Activated T-helper 1 cell treated with Interleukin-2 at 50 U/mL for 16 hours (primary cell): ENCODE data around the gene SLC26A6.
A peak's percentile ranks its signal among the peaks of the same experiment; 100 is the strongest.

Experiments
- DNase-seq: peaks from one replicate; pipeline ENCODE4 v3.0.0-alpha.2; 2020; ENCODE audit warnings: low read depth

SLC26A6 gene, protein sequence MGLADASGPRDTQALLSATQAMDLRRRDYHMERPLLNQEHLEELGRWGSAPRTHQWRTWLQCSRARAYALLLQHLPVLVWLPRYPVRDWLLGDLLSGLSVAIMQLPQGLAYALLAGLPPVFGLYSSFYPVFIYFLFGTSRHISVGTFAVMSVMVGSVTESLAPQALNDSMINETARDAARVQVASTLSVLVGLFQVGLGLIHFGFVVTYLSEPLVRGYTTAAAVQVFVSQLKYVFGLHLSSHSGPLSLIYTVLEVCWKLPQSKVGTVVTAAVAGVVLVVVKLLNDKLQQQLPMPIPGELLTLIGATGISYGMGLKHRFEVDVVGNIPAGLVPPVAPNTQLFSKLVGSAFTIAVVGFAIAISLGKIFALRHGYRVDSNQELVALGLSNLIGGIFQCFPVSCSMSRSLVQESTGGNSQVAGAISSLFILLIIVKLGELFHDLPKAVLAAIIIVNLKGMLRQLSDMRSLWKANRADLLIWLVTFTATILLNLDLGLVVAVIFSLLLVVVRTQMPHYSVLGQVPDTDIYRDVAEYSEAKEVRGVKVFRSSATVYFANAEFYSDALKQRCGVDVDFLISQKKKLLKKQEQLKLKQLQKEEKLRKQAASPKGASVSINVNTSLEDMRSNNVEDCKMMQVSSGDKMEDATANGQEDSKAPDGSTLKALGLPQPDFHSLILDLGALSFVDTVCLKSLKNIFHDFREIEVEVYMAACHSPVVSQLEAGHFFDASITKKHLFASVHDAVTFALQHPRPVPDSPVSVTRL

DNA sequence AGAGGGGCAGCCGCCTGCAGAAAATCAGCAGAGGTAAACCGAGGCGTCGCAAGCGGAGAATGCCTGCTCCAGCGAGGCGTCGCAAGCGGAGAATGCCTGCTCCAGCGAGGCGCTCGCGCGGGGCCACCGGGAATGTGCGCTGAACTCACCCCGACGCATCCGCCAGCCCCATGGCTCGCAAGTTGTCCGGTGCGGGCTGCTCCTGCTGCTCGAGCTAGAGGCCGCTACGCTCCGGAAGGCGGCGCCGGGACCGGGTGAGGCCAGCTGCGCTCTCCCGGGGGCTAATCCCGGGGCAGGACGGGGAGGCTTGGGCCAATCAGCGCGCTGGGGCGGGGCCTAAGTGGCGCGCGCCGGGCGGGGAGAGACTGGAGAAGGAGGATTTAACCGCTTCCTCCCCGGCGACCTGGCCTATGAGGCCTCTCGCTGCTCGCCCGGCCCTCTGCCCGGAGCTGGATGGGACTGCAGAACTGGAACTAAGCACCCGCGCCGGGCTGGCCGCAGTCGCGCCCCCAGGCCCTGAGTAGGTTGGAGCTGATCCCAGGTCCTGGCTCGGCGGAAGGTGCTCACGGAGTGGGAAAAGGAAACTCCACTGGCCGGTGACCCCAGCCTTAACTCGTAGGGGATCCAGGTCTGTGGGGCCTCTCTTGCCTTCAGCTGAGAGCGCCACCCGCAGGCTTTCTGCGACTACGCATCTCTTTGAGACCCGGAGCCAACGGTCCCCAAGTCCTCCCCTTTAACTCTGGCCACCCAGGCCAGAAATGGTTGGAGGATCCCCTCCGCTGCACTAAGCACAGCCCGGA, at the start of gene SLC26A6:
SLC26A6 (minus strand) TSS at position 240 of the 800 bp plus-strand sequence; CDS start at position 172, 68 bp downstream.
- DNase-seq: peak; percentile 90

DNA sequence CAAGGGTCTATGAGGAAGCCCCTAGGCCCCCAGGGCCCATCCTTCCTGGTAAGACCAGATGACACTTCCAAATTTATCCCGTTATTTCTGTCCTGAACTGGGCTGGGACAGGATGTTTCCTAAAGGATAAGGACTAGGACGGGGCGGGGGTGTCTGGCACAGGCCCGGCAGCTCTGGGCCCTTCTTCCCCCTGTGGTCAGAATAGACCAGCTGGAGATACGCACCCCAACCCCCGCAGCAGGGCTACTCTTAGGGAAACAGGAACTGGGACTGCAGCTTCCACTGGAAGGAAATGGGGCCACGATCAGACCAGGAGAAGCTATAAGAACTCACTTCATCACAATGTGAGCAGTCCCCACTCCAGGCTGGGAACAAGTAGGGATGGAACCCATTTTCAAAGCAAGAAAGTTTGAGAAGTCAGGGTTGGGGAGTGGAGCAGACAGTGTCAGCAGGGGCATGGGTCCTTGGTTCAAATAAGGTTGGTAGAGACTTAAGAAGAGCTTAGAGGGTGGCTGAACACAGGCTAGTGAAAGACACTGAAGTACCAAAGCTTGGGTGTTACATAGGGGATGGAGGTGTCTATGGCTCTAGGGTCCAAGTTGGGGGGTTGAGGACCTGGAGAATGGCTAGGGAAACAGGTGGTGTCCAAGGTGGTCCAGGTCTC, 49.4 kb upstream of the SLC26A6 start:
- DNase-seq: no peak

DNA sequence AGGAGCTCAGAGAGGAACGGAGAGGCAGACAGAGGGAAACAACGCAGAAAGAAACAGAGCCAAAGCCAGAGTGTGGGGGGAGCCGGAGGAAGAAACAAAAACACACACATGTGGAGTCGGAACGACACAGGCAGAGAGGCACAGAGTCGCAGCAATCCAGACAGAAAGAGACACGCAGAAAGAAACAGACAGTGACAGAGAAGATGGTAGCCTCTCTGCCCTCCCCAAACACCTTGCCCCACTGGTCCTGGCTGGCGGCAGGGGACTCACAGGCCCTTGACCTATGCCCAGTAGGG, 48.7 kb upstream of the SLC26A6 start:
- no peak for DNase-seq

DNA sequence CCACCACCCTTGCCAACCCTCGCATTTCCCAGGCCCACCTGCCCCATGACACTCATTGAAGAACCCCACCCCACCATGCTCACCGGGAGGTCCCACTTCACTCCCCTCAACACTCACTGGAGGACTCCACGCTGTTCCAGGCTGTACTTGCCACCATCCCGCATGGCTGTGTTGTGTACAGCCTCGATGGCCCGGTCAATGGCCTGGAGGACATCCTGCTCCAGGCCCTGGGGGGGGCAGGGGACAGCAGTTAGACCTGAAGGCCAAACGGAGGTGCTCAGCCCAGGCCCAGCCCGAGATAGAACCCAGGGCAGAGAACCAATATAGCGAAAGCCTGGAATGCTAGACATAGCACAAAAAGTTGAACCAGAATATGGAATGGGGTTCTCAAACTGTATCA, 47.5 kb upstream of the SLC26A6 start:
- no peak for DNase-seq

DNA sequence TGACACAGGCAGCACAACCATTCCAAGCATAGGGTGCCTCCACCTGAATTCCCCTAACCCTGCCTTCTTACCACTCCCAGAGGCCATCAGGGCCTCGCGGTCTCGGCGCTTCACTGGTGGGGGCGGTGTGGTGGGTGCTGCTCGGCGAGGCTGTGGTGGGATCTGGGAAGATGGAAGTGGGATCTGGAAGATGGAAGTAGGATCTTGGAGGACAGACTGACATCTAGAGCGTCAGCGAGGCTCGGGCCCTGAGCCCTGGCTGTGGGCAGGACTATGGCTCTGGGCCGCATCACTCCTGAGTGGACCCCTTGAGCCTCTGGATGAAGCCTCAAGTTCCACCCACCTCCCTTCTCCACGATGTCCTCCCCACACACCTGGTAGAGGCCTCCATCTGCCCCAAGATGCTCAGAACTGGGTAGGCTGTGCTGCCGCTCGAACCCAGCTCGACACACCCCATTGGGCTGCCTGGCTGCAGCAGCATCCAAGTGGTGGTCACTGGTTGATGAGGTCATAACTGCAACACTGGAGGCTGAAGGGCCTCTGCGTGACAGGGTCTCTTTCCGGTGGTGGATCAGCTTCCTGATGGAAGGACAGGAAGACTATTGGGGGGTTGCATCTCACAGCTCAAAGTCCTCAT, 46.8 kb upstream of the SLC26A6 start:
- DNase-seq: no peak

DNA sequence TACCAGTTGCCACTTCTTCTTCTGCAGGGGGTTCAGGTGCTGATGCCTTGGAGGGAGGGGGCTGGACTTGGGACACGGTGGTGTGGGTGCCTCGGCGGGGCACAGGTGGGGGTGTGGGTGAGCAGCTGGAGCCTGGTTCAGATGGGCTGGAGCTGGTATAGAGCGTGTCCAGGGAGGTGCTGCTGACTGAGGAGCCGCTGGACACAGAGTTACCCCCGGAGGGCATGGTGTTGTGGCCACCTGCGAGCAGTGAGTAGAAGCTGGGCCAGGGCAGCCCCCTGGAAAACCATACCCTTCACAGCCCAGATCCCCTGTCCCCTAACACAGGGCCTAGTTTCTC, 46.2 kb upstream of the SLC26A6 start:
- no peak for DNase-seq

DNA sequence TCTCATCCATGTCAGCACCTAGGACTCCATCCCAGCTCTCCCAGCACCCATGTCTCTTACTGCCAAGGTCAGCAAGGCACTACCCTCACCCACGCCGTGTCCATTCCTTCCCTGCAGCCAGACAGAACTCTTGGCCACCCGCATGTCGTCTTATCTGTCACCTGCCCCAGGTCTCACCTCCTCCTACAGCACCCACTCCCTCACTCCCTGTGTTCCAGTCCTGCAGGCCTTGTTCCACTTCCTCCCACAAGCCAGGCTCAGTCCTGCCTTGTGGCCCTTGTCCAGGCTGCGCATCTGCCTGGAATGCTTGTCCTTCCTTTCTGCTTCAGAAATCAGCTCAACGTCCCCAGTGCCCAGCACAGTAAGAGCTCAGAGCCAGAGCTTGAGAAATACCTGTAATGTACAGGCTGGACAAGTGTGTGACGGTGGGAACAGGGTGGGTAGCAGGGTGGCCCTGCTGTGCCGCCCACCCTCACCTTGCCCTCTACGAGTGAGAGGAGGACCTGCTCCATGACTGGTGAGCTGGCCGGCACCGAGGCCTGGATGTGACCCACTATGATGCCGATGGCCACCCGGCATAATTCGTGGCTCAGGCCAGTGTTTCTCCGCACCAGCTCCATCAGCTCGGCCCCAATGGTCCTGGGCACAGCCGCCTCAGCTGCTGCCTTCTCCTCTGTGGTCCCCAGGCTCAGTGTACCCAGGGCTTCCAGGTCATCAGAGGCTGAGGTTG, 45.7 kb upstream of the SLC26A6 start:
- DNase-seq: no peak

DNA sequence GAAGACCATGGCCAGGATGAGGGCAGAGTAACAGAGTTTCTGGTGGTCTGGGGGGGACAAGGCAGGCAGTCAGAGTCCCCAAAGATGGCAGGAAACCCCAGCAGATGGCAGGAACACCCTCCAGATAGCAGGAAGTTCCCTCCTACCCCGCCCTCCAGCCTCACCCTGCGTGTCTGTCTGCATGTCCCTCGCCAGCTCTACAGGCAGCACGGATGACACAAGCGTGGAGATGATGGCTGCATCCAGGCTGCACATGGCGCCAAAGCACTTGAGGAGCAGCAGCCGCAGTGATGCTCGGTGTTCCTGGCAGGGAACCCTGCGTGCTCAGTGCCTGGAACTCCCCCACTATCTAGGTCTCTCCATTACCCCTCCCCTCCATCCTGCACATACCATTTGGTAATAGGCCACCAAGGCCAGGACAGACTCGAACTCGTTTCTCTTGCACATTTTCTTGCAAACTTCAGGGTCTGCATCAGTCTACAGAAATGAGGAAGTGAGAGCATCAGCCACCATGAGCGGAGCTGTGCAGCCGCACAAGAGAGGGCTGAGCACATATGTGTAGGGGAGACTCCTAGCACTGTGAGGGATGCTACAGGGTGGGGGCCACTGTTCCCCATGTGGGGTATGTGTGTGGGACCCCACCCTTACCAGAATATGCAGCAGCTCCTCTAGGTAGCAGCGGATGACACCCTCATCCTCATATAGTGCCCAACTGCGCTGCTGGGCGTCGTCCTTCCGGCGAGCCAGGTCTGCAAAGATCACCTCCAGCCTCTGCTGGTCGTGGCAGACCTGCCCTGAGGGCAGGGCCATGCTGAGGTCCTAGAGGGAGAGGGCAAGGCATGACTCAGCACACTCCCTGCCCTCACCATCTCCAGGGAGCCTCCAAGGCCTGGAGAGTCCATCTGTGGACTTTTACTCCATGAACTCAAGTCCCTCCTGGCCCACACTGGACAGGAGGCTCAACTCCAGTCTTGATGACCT, 44.4 kb upstream of the SLC26A6 start:
- DNase-seq: no peak

DNA sequence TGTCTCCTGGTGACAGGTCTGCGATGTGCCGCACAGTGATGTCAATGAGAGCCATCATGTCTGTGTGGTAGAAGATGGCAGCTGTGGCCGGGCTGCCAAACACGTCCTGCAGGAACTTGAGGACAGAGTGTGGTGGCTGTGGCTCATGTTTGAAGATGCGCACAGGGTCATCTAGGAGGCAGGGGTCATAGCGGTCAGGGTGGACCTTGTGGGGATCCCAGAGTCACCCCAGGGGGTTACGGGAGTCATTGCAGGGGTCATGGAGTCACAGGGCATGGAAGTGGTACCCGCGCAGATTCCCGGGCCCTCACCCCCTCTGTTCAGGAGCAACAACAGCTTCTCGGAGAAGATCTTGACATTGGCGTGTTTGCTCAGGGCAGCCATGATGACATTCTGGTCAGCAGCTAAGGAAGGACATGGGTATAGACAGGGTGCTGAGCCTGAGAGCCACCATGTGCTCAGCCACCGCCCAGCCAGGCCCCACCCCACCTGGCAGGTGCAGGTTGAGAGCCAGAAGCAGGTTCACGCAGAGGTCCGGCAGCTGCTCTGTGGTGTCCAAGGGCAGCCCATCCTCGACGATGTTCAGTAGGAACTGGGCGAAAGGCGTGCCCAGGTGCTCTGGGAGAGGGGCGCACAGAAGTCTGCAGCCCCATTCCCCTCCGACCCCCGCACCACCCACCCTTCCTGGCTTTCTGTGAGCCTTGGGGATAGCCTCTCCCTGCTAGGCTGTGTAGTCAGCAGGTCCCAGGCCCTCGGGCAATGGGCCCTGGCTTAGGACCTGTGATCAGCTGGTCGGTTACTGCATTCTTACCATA, 43.5 kb upstream of the SLC26A6 start:
- DNase-seq: no peak

DNA sequence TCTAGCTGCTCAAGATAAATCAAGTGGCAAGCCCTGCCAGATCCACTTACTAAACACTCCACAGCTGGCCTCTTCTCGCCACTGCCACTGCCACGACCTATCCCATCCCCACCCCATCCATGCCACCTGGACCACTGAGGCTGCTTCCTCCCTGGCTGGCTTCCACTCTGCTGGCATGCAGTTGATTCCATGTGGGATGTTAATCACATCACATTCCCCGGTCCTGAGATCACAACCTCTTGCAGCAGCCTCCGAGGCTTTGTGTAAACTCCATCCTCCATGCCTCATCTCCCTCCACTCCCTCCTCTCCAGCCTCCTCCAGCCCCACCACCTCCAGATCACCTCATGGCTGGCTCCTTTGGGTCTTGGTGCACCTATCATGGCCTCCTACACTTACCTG, 42.8 kb upstream of the SLC26A6 start:
- DNase-seq: no peak

DNA sequence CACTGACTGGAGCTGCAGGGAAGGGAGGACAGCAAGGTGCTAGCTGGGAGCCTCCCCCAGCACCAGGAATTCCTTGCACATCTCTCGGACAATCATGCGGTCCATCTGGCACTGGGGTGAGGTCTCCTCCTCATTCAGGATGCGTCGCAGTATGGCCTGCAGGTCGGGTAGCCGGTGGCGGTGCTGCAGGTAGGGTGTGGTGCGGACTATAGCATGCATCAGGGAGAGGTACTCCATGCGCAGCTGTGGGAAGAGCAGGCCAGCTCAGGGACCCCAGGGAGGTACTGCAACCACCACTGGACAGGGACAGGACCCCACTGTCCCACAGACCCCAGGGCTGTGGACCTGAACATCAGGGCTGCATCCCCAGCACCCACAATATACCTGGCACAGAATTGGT, 39.2 kb upstream of the SLC26A6 start:
- no peak for DNase-seq

DNA sequence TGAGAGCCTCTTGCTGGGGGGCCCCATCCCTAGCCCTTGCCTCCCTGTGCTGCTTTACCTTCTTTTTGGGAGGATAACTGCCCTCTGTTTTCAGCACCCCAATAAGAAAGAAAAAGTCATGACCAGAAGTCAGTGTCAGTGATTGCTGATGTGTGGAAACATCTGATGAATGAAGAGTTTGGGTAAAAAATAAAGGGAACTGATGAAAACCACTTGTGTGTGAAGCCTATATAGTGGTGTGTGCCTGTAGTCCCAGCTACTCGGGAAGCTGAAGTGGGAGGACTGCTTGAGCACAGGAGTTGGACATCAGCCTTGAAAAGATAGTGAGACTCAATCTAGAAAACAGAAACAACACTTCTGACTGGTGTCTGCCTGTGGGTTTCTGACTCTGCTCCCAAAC, 37.3 kb upstream of the SLC26A6 start:
- no peak for DNase-seq

DNA sequence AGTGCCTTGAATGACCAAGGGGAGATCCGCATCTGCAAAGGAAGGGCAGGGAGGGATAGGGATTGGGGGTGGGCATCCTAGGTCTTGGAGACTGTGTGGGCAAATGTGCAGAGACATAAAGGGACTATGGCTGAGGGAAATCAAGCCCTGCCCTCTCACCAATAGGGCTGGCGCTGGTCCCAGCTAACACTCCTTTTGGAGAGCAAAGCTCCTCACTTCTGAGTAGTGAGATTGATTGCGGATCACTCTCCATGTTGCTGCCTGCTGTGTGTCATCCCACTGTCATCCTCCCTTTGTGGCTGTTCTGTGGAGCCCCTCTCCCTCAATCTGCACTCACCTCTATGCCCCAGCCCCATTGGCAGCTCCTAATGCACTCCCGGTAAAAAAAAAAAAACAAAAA, 29.7 kb upstream of the SLC26A6 start:
- no peak for DNase-seq

DNA sequence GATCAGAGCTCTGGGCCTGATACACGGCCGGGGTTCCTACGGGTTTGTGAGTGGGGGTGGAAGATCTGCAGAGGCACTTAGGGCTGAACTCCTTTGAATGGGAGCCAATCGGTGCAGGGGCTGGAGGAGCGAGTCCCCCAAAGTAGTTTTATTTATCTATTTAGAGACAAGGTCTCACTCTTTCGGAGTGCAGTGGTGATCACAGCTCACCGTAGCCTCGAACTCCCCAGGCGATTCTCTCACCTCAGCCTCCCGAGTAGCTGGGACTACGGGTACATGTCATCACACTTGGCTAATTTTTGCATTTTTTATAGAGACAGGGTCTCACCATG, 29.0 kb upstream of the SLC26A6 start:
- no peak for DNase-seq

DNA sequence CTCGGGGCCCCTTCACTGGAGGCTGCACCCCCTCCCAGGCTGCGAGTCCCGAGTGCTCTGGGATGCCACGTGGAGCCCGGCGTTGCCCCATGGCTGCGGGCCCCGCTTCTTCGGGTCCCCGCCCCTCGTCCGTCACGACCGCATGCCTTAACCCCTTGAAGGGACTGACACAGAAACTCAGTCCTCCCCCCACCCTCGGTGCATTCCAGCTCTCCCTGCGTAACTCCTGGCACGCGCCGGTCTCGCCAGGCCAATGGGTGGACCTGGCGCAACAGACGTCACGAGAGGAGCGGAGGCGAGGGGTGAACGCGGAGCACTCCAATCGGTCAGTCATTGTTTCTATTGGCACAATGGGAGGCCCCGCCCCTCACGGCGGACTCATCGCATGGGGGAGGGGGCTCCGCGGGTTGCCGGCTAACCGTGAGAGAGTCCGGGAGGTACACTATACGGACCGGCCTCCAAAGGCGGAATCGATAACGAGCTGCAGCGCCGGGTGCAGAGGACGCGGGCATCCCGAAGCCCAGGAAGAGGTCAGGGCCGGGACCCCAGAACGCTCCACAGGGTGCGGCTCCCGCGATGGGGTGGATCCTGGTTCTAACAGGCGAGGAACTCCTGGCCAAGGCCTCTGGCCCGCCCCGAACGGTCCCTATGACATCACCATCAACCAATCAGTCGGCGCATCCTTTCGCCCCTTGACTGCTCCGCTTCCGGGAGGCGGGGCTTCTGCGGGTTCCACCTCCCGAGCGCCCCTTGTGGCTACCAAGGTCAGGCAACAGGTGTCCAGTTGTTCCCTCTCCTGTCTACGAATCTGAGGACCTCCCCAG, 28.4 kb upstream of the SLC26A6 start:
- DNase-seq: peak; percentile 70

DNA sequence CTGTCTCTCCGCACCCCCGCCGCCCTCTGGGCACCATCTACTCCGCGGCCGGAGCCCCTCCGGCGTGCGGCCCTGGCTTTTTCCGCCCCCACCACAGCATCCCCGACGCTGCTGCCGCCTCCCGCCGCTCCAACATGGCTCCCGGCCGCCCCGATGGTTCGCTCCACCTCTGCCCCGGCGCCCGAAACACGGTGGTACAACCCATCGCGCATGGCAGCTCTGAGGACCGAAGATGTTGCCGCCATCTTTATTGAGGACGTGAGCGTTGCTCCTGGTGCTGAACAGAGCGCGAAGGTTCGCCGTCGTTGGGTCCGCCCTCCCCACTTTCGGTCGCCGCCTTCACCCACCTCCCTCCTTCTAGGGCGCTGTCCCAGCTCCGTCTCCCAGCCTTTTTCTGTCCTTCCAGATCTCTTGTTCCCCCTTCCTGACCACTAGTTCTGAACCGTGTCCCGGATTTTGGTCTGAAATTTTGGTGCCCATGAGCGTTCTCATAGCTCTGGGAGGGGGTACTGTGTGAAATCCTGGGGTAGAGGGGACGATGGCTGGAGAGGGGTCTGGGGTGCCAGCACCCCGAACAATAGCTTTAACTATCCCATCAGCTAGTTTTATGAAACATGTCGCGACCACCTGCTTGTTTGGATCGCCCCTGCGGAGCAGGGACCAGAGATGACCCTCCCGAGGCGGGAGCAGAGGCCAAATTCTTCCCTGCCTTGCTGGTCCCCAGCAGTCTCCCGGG, 27.7 kb upstream of the SLC26A6 start, which contains the start of gene CELSR3:
CELSR3 (minus strand) TSS at position 134 of the 736 bp plus-strand sequence. CDS start 252 bp downstream, outside the sequence.
- DNase-seq: peak; percentile 18

DNA sequence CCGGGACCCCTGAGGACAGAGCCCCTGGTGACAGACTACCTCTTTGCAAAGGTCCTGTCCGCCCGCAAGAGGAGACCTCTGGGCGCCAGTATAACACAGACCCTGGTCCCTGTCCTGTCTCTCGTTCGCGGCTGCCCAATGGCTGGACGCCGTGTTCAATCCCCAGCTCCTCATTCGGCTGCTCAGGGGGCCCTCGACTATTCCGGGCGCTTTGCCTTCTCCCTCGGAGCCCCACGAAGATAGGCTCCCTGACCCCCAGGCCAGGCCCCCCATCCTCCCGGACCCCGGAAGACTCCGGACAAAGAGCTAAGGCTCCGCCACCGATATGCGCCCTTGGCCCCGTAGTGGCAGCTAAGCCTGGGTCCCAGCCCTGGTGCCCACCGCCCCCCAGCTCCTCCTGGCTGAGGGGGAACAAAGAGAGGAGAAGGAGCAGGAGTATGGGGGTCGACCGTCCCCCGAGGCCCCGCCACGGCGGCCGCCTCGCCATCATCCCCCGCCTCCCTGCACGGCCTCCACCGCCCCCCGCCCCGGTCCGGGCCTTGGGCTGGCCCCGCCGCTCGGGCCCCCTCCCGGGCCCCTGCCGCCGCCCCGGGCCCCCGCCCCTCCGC, 27.0 kb upstream of the SLC26A6 start:
- no peak for DNase-seq
